Heart right ventricle (tissue), 16 donors: ENCODE measurements around the gene SF3B1. TPM values are rescaled to one million over a fixed set of nuclear protein-coding genes. Genes with fewer than 3 reads are reported as not detected.
A peak's percentile ranks its signal among the peaks of the same experiment; 100 is the strongest.

Experiments
- ATAC-seq, 8 donors: fragments of 200-7000 bp; cut with Tn5 transposase; one replicate each; pipeline ENCODE4 v1.9.1; 2020; ENCODE audit warnings: mild to moderate bottlenecking in 8 of 8, moderate library complexity in 8 of 8, moderate number of reproducible peaks in 1 of 8
- DNase-seq, 2 donors: peaks; one replicate each; pipeline ENCODE4 v3.0.0-alpha.2; 2020
- H3K27ac ChIP-seq, 10 donors: fragments of 200-600 bp; sonication (generic) in 2 of 10; one replicate each; pipeline versions ENCODE4 v1.5.0 to v1.8.0; 2020 to 2022; ENCODE audit warnings: mild to moderate bottlenecking in 3 of 10
- H3K27me3 ChIP-seq, 7 donors: fragments of 200-600 bp; one replicate each; pipeline ENCODE4 v1.8.0; 2021 to 2022; ENCODE audit warnings: mild to moderate bottlenecking in 2 of 7
- H3K36me3 ChIP-seq, 9 donors: fragments of 200-600 bp; sonication (generic) in 1 of 9; one replicate each; pipeline versions ENCODE4 v1.5.0 to v1.8.0; 2020 to 2022; ENCODE audit warnings: mild to moderate bottlenecking in 2 of 9
- H3K4me1 ChIP-seq, 9 donors: fragments of 200-600 bp; sonication (generic) in 1 of 9; one replicate each; pipeline versions ENCODE4 v1.5.0 to v1.8.0; 2020 to 2022; ENCODE audit warnings: mild to moderate bottlenecking in 4 of 9
- H3K4me3 ChIP-seq, 10 donors: fragments of 200-600 bp; sonication (generic) in 2 of 10; one replicate each; pipeline versions ENCODE4 v1.5.0 to v1.8.0; 2020 to 2022; ENCODE audit warnings: mild to moderate bottlenecking in 7 of 10, moderate library complexity in 2 of 10
- H3K9me3 ChIP-seq, 11 donors: fragments of 200-600 bp in 10 of 11; sonication (generic) in 2 of 11; one replicate each; pipeline versions ENCODE4 v1.5.0 to v1.8.0; 2013 to 2022; ENCODE audit warnings: mild to moderate bottlenecking in 2 of 11, control low read depth in 1 of 11, moderate library complexity in 1 of 11
- WGBS, 2 donors: extraction: QIAGEN DNeasy Blood & Tissue Kit; methylation state at CpG; one replicate each; pipeline ENCODE4 v1.1.7; 2013; ENCODE audit warnings: inconsistent platforms in 1 of 2; 5-methylcytosine and 5-hydroxymethylcytosine counted together
- intact Hi-C, 10 donors: fragments of 100-400 bp; cut with DNase I; formaldehyde crosslinking; loops; one replicate each; pipeline versions ENCODE4 v1.11.1 to v1.14.2; 2022
- polyA plus RNA-seq, 2 donors: library from polyadenylated mRNA; stranded (reverse); fragments of 200-250 nt; gene quantifications; one replicate each; pipeline ENCODE4 v1.2.3, GENCODE V29; 2013
- total RNA-seq, 10 donors: library from RNA; stranded (reverse); fragmentation: NEBNext Ultra II Directional in 3 of 10; extraction: Animal tissue kit (Norgen Biotek cat#: 25700) in 3 of 10; gene quantifications; one replicate each; pipeline versions ENCODE4 v1.2.1 to v1.2.4, GENCODE V29; 2021 to 2023
- TF ChIP-seq, protein P1 (sequence below), 9 donors: fragments of 200-600 bp; sonication (generic) in 2 of 9; IDR thresholded peaks; one replicate each; pipeline versions ENCODE4 v1.5.0 to v1.8.0; 2021 to 2022; ENCODE audit warnings: antibody characterized with exemption in 9 of 9, mild to moderate bottlenecking in 5 of 9, moderate library complexity in 1 of 9
- donor health status: Arrhythmogenic right ventricular cardiomyopathy.
- donor health status: ischemic (EF 13 %, LVEDD 7.1; RV severe dilation, severe dysfunction).
- donor health status: healthy with polysubstance abuse.
- donor health status: DM: no; HTN: yes; CAD: no.
- donor health status: DM: no; HTN: no; CAD: no.
- donor health status: ischemic (EF 25% LVEDD 6.9; RV normal size, moderate dysfunction).
- donor health status: ischemic (EF 25% LVEDD 5.7; RV mildly dilated, moderate dysfunction).
- donor health status: healthy.
- donor health status: DM: yes; HTN: yes; CAD: no.
- donor health status: Ischemic cardiomyopathy.
- donor health status: ischemic (EF 35%, LVEDD 5.7; RV mildly dilated, moderate dysfunction).
- donor health status: nonischemic (EF 11% LVEDD 7.7; RV severe dilation, severe dysfunction).
- donor health status: DM: yes; HTN: yes; CAD: no.
- donor health status: PGD.
- donor health status: ischemic (EF 29% LVEDD 5.4; RV normal size, mild dysfunction).
- donor health status: nonischemic (EF 23%, LVEDD 6.1; RV moderate dilation, normal function).

SF3B1 gene
- total and polyA plus RNA-seq, 12 donors = 103 to 206 (median 151) TPM

DNA sequence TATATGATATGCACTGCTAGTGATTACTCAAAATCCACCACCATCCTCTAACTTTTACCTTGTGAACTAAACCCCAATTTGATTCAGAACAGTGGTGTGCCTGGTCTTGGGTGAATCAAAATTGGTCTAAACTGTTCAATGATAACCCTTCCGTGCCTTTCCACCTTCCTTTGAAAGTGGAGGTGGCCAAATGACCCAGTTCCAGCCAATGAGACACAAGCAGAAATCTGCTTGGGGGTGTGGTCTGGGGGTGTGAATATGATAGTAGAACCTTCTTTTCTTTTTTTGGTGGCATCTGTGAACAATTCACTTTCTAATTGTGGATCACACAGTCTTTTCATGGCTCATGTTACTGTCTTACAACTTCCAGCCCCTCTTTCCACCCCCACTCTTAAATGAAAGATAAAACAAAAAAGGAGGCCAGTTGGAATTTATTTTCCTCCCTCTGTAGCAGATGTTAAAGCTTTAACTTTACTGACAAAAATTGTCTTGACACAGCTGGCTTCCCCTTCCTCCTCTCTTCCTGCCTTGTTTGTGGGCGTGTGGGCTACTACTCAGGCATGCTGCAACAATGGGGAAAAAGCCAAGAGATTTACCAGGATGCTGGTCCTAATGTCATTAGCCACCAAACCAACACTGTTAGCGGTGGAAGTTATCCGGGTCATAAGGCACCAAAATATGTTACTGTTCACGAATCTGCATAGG is 65.4 kb downstream of the SF3B1 start:
- WGBS, 2 donors = 49 to 61% methylated on average over 5 of the region's 5 CpGs
- intact Hi-C loops = no loop called here
- Histone ChIP-seq H3K36me3 (no peaks in the 10 kb centered on the region), H3K4me3 (no peak overlapping the region), H3K4me1 (peaks cover 0 to 15% (median 0%) of the 10 kb centered on the region in 9 donors), H3K27me3 (no peaks in the 10 kb centered on the region), H3K27ac (no peak overlapping the region), H3K9me3 (no peaks in the 10 kb centered on the region)
- no peak for DNase-seq
- peak in 2 of 8 donors; percentile 49 to 52 for ATAC-seq
- TF ChIP-seq, protein P1, sequence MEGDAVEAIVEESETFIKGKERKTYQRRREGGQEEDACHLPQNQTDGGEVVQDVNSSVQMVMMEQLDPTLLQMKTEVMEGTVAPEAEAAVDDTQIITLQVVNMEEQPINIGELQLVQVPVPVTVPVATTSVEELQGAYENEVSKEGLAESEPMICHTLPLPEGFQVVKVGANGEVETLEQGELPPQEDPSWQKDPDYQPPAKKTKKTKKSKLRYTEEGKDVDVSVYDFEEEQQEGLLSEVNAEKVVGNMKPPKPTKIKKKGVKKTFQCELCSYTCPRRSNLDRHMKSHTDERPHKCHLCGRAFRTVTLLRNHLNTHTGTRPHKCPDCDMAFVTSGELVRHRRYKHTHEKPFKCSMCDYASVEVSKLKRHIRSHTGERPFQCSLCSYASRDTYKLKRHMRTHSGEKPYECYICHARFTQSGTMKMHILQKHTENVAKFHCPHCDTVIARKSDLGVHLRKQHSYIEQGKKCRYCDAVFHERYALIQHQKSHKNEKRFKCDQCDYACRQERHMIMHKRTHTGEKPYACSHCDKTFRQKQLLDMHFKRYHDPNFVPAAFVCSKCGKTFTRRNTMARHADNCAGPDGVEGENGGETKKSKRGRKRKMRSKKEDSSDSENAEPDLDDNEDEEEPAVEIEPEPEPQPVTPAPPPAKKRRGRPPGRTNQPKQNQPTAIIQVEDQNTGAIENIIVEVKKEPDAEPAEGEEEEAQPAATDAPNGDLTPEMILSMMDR (IDR thresholded peaks at IDR 0.05) = no peak

DNA sequence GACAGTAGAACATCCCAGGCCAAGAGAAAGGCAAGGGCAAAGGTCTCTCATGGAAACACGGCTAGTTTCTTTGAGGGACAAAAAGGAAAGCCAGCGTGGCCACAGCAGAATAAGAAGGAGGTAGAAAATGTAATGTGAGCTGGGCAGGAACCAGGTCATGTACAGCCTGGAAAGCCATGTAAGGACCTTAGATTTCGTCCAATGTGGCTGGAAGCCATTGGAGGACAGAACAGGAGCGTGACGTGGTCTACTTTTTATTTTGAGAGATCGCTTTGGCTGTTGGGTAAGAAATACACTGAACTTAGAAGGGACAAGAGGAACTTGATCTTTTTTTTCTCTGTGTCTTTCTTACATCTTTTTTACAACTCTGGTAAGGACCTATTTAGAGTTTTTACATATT is 66.4 kb downstream of the SF3B1 start:
- DNase-seq (no peak), ATAC-seq (no peak)
- Histone ChIP-seq H3K27ac (no peak overlapping the region), H3K4me1 (peaks cover 0 to 15% (median 0%) of the 10 kb centered on the region in 9 donors), H3K9me3 (no peaks in the 10 kb centered on the region), H3K27me3 (no peaks in the 10 kb centered on the region), H3K4me3 (no peak overlapping the region), H3K36me3 (no peaks in the 10 kb centered on the region)
- intact Hi-C loops = no loop called here
- WGBS, 2 donors = 95 to 96% methylated on average over 6 of the region's 6 CpGs
- TF ChIP-seq, protein P1 (IDR thresholded peaks at IDR 0.05) = no peak

DNA sequence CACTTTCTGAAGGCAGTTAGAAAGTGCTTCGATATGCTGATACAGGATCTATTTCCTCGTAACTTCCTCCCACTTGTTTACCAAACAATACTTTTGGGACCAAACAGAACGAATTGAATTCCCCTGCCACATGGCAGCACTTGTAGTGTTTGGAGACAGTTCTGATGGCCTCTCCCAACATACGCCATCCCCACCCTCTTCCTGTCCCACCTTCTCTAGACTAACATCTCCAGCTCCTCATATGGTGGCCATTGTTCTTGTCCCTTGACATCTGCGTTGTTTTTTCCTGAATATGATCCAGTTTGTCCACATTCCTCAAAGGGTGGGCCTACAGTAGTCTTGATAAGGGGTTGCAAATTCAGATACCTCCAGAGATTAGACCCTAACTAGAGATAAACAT is 70.8 kb downstream of the SF3B1 start:
- Histone ChIP-seq H3K4me3 (no peak overlapping the region), H3K36me3 (no peaks in the 10 kb centered on the region), H3K9me3 (no peaks in the 10 kb centered on the region), H3K4me1 (peaks cover 0 to 2% (median 0%) of the 10 kb centered on the region in 9 donors), H3K27me3 (no peaks in the 10 kb centered on the region), H3K27ac (no peak overlapping the region)
- DNase-seq (no peak), ATAC-seq (peak in 1 of 8 donors; percentile 59)
- 51 to 64% methylated on average over 5 of the region's 5 CpGs for WGBS, 2 donors
- intact Hi-C loops = no loop called here
- TF ChIP-seq, protein P1 (IDR thresholded peaks at IDR 0.05) = no peak

DNA sequence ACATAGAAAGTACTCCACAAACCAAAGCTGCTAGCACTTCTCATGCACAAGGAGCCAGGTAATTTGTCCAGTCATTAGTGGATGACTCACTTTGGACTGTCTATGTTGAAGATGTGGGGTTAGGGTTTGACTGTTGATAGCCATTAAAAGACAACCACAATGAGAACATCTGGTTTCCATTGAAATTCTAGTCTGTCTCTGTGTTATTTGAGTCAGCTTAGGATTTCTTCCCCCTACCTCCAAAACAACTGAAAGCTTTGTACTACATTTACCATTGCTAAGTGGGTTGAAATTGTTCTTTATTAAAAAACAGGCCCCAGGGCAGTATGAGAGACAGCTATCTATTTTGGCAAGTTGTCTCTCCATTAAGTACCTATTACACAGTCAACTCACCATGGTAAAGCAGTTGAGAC is 74.1 kb downstream of the SF3B1 start:
- TF ChIP-seq, protein P1 (IDR thresholded peaks at IDR 0.05) = no peak
- Histone ChIP-seq H3K9me3 (no peaks in the 10 kb centered on the region), H3K27ac (no peak overlapping the region), H3K27me3 (no peaks in the 10 kb centered on the region), H3K4me3 (no peak overlapping the region), H3K36me3 (no peaks in the 10 kb centered on the region), H3K4me1 (no peaks in the 10 kb centered on the region)
- DNase-seq (no peak), ATAC-seq (no peak)
- intact Hi-C loops = no loop called here
